A549 (cell line): ENCODE results near the gene CYP2U1. TPM values are rescaled to one million over a fixed set of nuclear protein-coding genes. Genes with fewer than 3 reads are reported as not detected.

Source experiments
- ATAC-seq, 2 experiments: fragments of 200-7000 bp in 1 of 2; fragments of >200 bp in 1 of 2; cut with Nextera tagmentation in 1 of 2; cut with Tn5 transposase in 1 of 2; 3 replicates each; pipeline versions ENCODE4 v1.8.0 to v1.9.1; 2018 to 2020; ENCODE audit warnings: mild to moderate bottlenecking in 1 of 2, moderate library complexity in 1 of 2
- CTCF ChIA-PET: fragments of 300-600 bp; sonication (Branson Sonifier 250); formaldehyde crosslinking; extraction: SDS; loops from one replicate; lab custom pipeline; 2021; ENCODE audit warnings: antibody characterized with exemption, inconsistent platforms; lab: Yijun Ruan, JAX
- POLR2A ChIA-PET: fragments of 350-600 bp; formaldehyde crosslinking; extraction: SDS; loops from one replicate; lab custom pipeline; 2021; ENCODE audit warnings: antibody characterized with exemption, inconsistent platforms; lab: Yijun Ruan, JAX
- DNase-seq, 2 experiments: peaks; one replicate each; pipeline versions ENCODE4 v3.0.0 to v3.0.0-alpha.2; 2011 to 2016; ENCODE audit warnings: low read depth in 1 of 2, low spot score in 1 of 2
- FAIRE-seq: peaks from 2 replicates; lab custom pipeline; 2011; peaks lifted over from hg19 to GRCh38; lab: Jason Lieb, UNC
- H3K27ac ChIP-seq, 2 experiments: fragments of >200 bp; sonication (Bioruptor Twin); formaldehyde crosslinking; 3 replicates each; pipeline ENCODE4 v1.5.1; 2016 to 2017
- H3K4me1 ChIP-seq: fragments of >200 bp; sonication (Bioruptor Twin); formaldehyde crosslinking; 3 replicates; pipeline ENCODE4 v1.6.1; 2016
- H3K4me2 ChIP-seq: fragments of >200 bp; sonication (Bioruptor Twin); formaldehyde crosslinking; 3 replicates; pipeline ENCODE4 v1.6.1; 2016
- H3K4me3 ChIP-seq: fragments of >200 bp; sonication (Bioruptor Twin); formaldehyde crosslinking; 3 replicates; pipeline ENCODE4 v1.5.1; 2016
- H3K9me3 ChIP-seq: fragments of >200 bp; sonication (Bioruptor Twin); formaldehyde crosslinking; 3 replicates; pipeline ENCODE4 v1.6.1; 2016
- BCL3 ChIP-seq: fragments of >200 bp; sonication (Bioruptor Twin); formaldehyde crosslinking; IDR thresholded peaks from 3 replicates; pipeline ENCODE4 v1.6.1; 2016
- CTCF ChIP-seq: fragments of >200 bp; sonication (Bioruptor Twin); formaldehyde crosslinking; IDR thresholded peaks from 3 replicates; pipeline ENCODE4 v1.5.1; 2016
- EHF ChIP-seq: fragments of 250-450 bp; sonication (Bioruptor Pico); IDR thresholded peaks from 2 replicates; pipeline ENCODE4 v1.5.0; 2020; ENCODE audit warnings: mild to moderate bottlenecking
- FOXS1 ChIP-seq: fragments of 250-450 bp; sonication (Bioruptor Pico); IDR thresholded peaks from 2 replicates; pipeline ENCODE4 v1.5.0; 2020; ENCODE audit warnings: mild to moderate bottlenecking, moderate library complexity
- HOXB13 ChIP-seq: fragments of 250-450 bp; sonication (Bioruptor Pico); IDR thresholded peaks from 2 replicates; pipeline ENCODE4 v1.5.0; 2020; ENCODE audit warnings: low read depth, mild to moderate bottlenecking, moderate library complexity
- MAFK ChIP-seq: fragments of 450-650 bp; IDR thresholded peaks from 2 replicates; pipeline ENCODE4 v1.6.1; 2014; ENCODE audit not compliant: partially characterized antibody
- MYC ChIP-seq: IDR thresholded peaks from 2 replicates; pipeline ENCODE4 v1.6.1; 2012; ENCODE audit warnings: mild to moderate bottlenecking, inconsistent platforms, low read length, improper control_type of control experiment, borderline replicate concordance
- PBX3 ChIP-seq: IDR thresholded peaks from 2 replicates; pipeline ENCODE4 v1.6.1; 2012
- PHF8 ChIP-seq: fragments of 200-600 bp; sonication (generic); IDR thresholded peaks from 2 replicates; pipeline ENCODE4 v1.6.1; 2016; ENCODE audit warnings: low read depth, mild to moderate bottlenecking, antibody characterized with exemption, moderate library complexity, borderline replicate concordance
- POLR2A ChIP-seq: IDR thresholded peaks from 2 replicates; pipeline ENCODE4 v1.6.1; 2012; ENCODE audit warnings: mild to moderate bottlenecking, low read length
- RAD21 ChIP-seq, 2 experiments: fragments of >200 bp in 1 of 2; sonication (Bioruptor Twin) in 1 of 2; formaldehyde crosslinking in 1 of 2; IDR thresholded peaks in 1 of 2; conservative IDR thresholded peaks in 1 of 2; 2 replicates in 1 of 2; 3 replicates in 1 of 2; pipeline ENCODE4 v1.6.1; 2012 to 2018; ENCODE audit warnings: inconsistent platforms in 1 of 2
- RCOR1 ChIP-seq: fragments of 150-350 bp; IDR thresholded peaks from 2 replicates; pipeline ENCODE4 v1.6.1; 2014; ENCODE audit warnings: antibody characterized with exemption, low read length, low read depth
- RFX5 ChIP-seq: fragments of 450-650 bp; IDR thresholded peaks from 2 replicates; pipeline ENCODE4 v1.7.1; 2014; ENCODE audit warnings: antibody characterized with exemption, mild to moderate bottlenecking, moderate library complexity
- TP53 ChIP-seq: fragments of 250-450 bp; sonication (Bioruptor Pico); IDR thresholded peaks from 2 replicates; pipeline ENCODE4 v1.5.0; 2021; ENCODE audit warnings: mild to moderate bottlenecking, moderate library complexity
- ZFP36 ChIP-seq: fragments of 450-650 bp; IDR thresholded peaks from 2 replicates; pipeline ENCODE4 v1.6.1; 2014; ENCODE audit warnings: borderline replicate concordance; ENCODE audit not compliant: partially characterized antibody
- WGBS: methylation state at CpG from one replicate; pipeline ENCODE4 v1.1.6; 2017; ENCODE audit errors: missing lambda C conversion rate; 5-methylcytosine and 5-hydroxymethylcytosine counted together
- polyA plus RNA-seq, 4 experiments: library from polyadenylated mRNA; depleted of rRNA in 3 of 4; stranded (reverse); fragments of >200 nt; fragmentation: RNase III in 1 of 4; extraction: RNeasy Plus Mini Kit Qiagen cat#74134 plus additional on column Dnase treatment in 1 of 4; gene quantifications; 2 replicates in 3 of 4; 3 replicates in 1 of 4; pipeline ENCODE4 v1.2.3, GENCODE V29; 2011 to 2017
- TF ChIP-seq, protein P1 (sequence below): fragments of 200-600 bp; sonication (generic); IDR thresholded peaks from 2 replicates; pipeline ENCODE4 v1.6.1; 2016; ENCODE audit warnings: antibody characterized with exemption, mild to moderate bottlenecking, moderate library complexity
- TF ChIP-seq, protein P2 (sequence below): fragments of 250-450 bp; sonication (Bioruptor Pico); IDR thresholded peaks from 2 replicates; pipeline ENCODE4 v1.5.0; 2021; ENCODE audit warnings: mild to moderate bottlenecking, moderate library complexity, borderline replicate concordance

CYP2U1 gene
- polyA plus RNA-seq, 2 of the 4 experiments (the other 2 are of a cell fraction) = 2.2 to 2.3 TPM

DNA sequence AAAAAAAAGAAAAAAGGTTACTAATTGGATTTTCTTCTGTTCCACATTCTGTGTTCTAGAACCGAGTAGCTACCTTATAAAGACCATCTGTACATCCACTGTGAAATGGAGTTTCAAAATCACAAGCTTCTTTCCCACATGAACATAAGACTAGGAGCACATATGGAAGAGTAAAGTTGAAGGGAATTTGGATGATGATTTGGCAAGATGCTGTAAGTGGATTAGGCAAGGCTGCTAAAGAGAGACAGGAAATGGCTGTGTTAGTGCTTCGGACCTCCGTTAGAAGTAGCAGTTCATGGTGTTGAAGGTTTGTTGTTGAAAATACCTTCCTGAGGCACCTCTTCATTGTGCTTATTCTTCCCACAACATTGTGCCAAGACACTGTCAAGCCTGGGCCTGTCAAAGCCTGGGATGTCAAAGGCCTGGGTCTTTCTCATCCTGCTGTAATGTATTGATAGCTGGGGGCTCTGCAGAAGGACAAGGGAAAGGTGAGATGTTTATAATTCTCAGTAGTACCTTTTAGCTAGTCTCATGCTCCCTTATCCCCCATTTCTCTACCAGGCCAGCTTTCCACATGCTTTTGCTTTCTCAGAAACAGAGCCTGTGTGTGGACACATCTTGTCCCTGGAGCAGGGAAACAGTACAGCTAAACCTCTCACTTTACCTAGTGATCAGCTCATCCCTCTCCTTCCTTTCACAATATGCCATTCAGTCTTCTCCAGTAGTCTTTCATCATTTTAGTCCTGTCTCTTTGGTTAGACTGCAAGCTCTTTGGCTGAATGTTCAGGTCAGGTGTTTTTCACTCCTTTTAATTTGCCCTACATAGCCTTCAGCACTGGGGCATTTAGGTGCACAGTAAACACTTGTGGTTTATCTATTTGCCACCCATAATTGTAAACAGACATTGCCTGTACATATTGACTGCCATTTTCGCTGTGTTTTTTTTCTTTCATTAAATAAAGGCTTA, 37.9 kb upstream of the CYP2U1 start:
- Histone ChIP-seq H3K9me3 (peaks cover 5% of the 10 kb centered on the region; the same call in 1 of the 3 replicates), H3K27ac (no peak overlapping the region), H3K4me3 (no peak overlapping the region), H3K4me1 (peaks cover 19% of the 10 kb centered on the region), H3K4me2 (no peak overlapping the region)
- no peak for DNase-seq
- POLR2A ChIA-PET = no interaction called here
- whole genome bisulfite sequencing = 87% methylated on average over 4 of the region's 4 CpGs
- CTCF ChIA-PET = interaction anchor here (0.6 to 1.0 kb wide), 4 partner anchors 10 to 701 kb away, joined by 3 to 4 read pairs (median 3); no protein-coding TSS in a partner anchor
- FAIRE-seq = no peak
- TF ChIP-seq ZFP36 = no peak
- TF ChIP-seq POLR2A = no peak
- no peak for TF ChIP-seq RFX5
- ATAC-seq = no peak

DNA sequence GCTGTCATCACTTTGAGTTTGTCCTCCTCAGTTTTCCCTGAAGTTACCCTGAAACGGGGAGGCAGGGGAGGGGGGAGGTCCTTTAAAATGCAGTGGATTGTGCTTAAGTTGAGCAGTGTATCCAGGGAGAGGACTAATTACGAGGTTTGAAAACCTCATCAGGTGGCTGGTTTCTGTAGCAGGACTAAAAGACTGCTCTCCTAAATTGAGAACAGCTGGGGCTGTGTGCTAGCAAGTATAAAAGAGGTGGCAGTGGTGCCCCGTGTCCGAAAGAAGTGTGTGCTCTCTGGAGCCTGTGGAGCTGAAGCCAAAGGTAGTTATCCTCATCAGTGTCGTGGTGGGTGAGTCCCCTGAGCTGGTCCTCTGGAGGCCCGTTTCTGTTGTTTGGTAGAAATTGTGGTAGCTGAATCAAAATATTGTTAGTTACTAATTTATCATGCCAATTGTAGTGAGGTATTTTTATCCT, 37.2 kb upstream of the CYP2U1 start:
- WGBS = 86% methylated on average over 6 of the region's 6 CpGs
- H3K4me2 ChIP-seq = no peak overlapping the region
- peaks cover 19% of the 10 kb centered on the region for H3K4me1 ChIP-seq
- DNase-seq (no peak), FAIRE-seq (no peak), ATAC-seq (no peak)
- no peak overlapping the region for H3K4me3 ChIP-seq
- ChIA-PET CTCF (interaction anchor here (1.0 kb wide), 2 partner anchors 11 kb away, joined by 3 to 4 read pairs; no protein-coding TSS in a partner anchor), POLR2A (no interaction called here)
- H3K27ac ChIP-seq = no peak overlapping the region
- TF ChIP-seq EHF (CRISPR knock-in tag) (no peak), PBX3 (no peak), TP53 (CRISPR knock-in tag) (no peak), RCOR1 (no peak), MYC (no peak), POLR2A (no peak), PHF8 (no peak), HOXB13 (CRISPR knock-in tag) (no peak), FOXS1 (CRISPR knock-in tag) (no peak), CTCF (no peak), MAFK (no peak), RAD21 (conservative IDR thresholded peaks at IDR 0.05 in 1 of 2, IDR thresholded peaks at IDR 0.05 in 1 of 2) (no peak), BCL3 (no peak), ZFP36 (no peak)
- TF ChIP-seq, protein P1, sequence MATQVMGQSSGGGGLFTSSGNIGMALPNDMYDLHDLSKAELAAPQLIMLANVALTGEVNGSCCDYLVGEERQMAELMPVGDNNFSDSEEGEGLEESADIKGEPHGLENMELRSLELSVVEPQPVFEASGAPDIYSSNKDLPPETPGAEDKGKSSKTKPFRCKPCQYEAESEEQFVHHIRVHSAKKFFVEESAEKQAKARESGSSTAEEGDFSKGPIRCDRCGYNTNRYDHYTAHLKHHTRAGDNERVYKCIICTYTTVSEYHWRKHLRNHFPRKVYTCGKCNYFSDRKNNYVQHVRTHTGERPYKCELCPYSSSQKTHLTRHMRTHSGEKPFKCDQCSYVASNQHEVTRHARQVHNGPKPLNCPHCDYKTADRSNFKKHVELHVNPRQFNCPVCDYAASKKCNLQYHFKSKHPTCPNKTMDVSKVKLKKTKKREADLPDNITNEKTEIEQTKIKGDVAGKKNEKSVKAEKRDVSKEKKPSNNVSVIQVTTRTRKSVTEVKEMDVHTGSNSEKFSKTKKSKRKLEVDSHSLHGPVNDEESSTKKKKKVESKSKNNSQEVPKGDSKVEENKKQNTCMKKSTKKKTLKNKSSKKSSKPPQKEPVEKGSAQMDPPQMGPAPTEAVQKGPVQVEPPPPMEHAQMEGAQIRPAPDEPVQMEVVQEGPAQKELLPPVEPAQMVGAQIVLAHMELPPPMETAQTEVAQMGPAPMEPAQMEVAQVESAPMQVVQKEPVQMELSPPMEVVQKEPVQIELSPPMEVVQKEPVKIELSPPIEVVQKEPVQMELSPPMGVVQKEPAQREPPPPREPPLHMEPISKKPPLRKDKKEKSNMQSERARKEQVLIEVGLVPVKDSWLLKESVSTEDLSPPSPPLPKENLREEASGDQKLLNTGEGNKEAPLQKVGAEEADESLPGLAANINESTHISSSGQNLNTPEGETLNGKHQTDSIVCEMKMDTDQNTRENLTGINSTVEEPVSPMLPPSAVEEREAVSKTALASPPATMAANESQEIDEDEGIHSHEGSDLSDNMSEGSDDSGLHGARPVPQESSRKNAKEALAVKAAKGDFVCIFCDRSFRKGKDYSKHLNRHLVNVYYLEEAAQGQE = no peak
- TF ChIP-seq, protein P2, sequence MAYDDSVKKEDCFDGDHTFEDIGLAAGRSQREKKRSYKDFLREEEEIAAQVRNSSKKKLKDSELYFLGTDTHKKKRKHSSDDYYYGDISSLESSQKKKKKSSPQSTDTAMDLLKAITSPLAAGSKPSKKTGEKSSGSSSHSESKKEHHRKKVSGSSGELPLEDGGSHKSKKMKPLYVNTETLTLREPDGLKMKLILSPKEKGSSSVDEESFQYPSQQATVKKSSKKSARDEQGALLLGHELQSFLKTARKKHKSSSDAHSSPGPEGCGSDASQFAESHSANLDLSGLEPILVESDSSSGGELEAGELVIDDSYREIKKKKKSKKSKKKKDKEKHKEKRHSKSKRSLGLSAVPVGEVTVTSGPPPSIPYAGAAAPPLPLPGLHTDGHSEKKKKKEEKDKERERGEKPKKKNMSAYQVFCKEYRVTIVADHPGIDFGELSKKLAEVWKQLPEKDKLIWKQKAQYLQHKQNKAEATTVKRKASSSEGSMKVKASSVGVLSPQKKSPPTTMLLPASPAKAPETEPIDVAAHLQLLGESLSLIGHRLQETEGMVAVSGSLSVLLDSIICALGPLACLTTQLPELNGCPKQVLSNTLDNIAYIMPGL = no peak
- no peaks in the 10 kb centered on the region; the same call in 2 of the 3 replicates for H3K9me3 ChIP-seq
